ENCODE results near the gene KRT5.
"Not testable (repeated sequence)": the region's sequence is repeated elsewhere in the genome, so short reads cannot be mapped to it uniquely, and the experiment has no call there.

KRT5 gene

DNA sequence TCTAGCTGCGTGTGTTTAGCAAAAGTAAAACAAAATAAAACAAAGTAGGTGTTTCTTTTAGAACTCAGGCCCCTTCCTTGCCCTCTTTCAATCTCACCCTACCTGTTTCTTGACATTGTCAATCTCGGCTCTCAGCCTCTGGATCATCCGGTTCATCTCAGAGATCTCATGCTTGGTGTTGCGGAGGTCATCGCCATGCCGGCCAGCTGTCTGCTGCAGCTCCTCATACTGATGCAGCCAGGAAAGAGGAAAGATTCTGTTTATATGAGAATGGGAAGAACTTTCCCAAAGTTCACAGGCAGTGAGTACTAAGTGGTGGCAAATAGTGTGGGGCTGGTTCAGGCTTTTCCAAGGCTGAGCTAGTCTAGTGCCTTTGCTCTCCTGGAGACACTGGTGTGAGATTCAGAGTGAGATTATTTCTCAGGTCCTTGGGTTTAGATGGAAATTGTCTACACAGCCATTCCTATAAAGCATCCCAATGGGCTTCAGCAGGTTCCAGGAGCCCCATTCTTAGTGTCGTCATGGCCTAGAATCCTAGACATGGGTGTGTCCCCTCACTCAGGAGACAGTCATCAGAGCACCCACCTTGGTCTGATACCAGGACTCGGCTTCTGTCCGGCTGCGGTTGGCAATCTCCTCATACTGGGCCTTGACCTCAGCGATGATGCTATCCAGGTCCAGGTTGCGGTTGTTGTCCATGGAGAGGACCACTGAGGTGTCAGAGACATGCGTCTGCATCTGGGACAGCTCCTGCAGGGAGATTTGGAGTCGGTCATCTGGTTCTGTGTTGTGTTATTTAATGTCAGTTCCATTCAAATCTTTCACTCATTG is 3.0 kb downstream of the KRT5 start:
- no peak for TF ChIP-seq POLR2AphosphoS5 (IDR thresholded peaks at IDR 0.05; ENCODE audit: low read depth, low read length)
- TF ChIP-seq TAF1 (IDR thresholded peaks at IDR 0.05; ENCODE audit: borderline replicate concordance, low read depth, low read length) = no peak
- no peak for TF ChIP-seq POLR2A (IDR thresholded peaks at IDR 0.05; ENCODE audit: low read depth, low read length)
- no peak for FAIRE-seq
- no peak for DNase-seq (ENCODE audit: insufficient read length)

- FAIRE-seq = no peak
- TF ChIP-seq POLR2A (IDR thresholded peaks at IDR 0.05; ENCODE audit: low read depth, low read length) (no peak), TAF1 (IDR thresholded peaks at IDR 0.05; ENCODE audit: borderline replicate concordance, low read depth, low read length) (no peak), POLR2AphosphoS5 (IDR thresholded peaks at IDR 0.05; ENCODE audit: low read depth, low read length) (no peak)
- no peak for DNase-seq (ENCODE audit: insufficient read length)
Measured at GRCh38 chr12:52515927-52516831, 4.0 kb downstream of the KRT5 start.

DNA sequence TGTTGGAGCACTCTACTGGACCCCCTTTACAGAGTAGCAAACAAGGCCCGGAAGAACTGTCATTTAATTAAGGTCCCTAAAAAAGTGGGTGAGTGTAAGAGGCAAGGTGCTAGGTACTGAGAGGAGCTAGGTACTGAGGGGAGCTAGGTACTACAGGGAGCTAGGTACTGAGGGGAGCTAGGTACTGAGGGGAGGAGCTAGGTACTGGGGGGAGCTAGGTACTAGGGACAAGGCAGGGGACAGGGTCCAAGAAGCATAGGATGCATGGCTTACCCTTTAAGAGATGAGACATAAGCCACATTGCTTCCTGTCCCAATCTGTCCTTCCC is 4.9 kb downstream of the KRT5 start:
- FAIRE-seq (no peak), DNase-seq (ENCODE audit: insufficient read length) (no peak)
- TF ChIP-seq POLR2AphosphoS5 (IDR thresholded peaks at IDR 0.05; ENCODE audit: low read depth, low read length) (no peak), TAF1 (IDR thresholded peaks at IDR 0.05; ENCODE audit: borderline replicate concordance, low read depth, low read length) (no peak), POLR2A (IDR thresholded peaks at IDR 0.05; ENCODE audit: low read depth, low read length) (no peak)

DNA sequence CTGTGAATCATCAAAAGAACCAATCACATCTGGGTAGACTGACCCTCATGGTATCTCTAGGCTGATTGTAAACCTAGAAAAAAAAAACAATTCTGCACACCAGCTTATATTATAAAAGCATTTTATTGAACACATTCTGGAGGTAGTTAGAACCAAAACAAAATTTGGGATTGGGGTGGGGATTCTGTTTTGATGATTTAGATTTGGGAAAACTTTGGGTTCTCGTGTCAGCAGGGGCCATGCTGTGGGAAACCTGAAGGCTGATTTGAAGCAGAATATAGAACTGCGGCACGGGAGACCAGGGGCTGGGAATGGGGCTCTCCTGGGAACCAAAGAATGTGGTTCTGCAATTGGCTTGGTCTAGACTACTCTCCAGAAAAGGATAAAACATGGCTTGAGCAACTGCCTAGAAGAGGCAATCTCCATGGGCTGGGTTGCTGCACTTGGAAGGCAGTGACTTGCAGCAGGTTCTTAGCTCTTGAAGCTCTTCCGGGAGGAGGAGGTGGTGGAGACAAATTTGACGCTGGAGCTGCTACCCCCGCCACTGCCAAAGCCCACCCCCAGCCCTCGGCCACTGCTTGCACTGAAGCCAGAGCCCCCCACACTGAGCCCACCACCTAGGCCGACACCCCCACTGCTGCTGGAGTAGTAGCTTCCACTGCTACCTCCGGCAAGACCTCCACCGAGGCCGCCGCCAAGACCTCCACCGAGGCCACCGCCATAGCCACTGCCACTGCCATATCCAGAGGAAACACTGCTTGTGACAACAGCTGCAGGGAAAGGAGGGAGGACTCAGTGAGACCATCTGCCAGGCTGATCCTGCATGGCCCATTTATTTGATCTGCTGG is 5.5 kb downstream of the KRT5 start:
- TF ChIP-seq POLR2AphosphoS5 (IDR thresholded peaks at IDR 0.05; ENCODE audit: low read depth, low read length) = no peak
- TF ChIP-seq POLR2A (IDR thresholded peaks at IDR 0.05; ENCODE audit: low read depth, low read length) = no peak
- TF ChIP-seq TAF1 (IDR thresholded peaks at IDR 0.05; ENCODE audit: borderline replicate concordance, low read depth, low read length) = no peak
- FAIRE-seq (no peak), DNase-seq (ENCODE audit: insufficient read length) (no peak)

- FAIRE-seq = no peak
- DNase-seq (ENCODE audit: insufficient read length) = no peak
- TF ChIP-seq TAF1 (IDR thresholded peaks at IDR 0.05; ENCODE audit: borderline replicate concordance, low read depth, low read length) (no peak), POLR2AphosphoS5 (IDR thresholded peaks at IDR 0.05; ENCODE audit: low read depth, low read length) (no peak)
Measured at GRCh38 chr12:52513736-52514135, 6.5 kb downstream of the KRT5 start.

DNA sequence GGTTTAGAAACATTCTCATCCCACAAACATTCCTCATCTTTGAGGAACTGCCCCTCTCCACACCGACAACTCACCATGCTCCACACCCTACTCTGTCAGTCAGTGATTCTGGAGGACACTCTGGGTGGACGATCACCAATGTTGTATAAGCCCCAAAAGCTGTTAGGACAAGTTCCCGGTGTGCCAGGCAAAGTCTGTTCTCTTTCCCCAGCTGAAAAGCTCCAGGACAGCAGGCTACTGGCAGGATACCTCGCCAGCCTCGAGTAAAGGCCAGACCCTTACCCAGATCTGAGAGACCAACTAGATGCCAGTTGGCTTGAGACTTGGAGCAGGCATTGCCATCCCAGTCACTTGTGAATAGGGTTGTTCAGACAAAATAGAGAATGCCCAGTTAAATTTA is 12.0 kb downstream of the KRT5 start:
- FAIRE-seq (no peak), DNase-seq (ENCODE audit: insufficient read length) (no peak)
- TF ChIP-seq TAF1 (IDR thresholded peaks at IDR 0.05; ENCODE audit: borderline replicate concordance, low read depth, low read length) = no peak

- TF ChIP-seq POLR2AphosphoS5 (IDR thresholded peaks at IDR 0.05; ENCODE audit: low read depth, low read length) (no peak), POLR2A (IDR thresholded peaks at IDR 0.05; ENCODE audit: low read depth, low read length) (no peak), TAF1 (IDR thresholded peaks at IDR 0.05; ENCODE audit: borderline replicate concordance, low read depth, low read length) (no peak)
- FAIRE-seq = no peak
- no peak for DNase-seq (ENCODE audit: insufficient read length)
Measured at GRCh38 chr12:52506858-52507715, 13.1 kb downstream of the KRT5 start.

GRCh38 chr12:52502877-52503276 is 17.3 kb downstream of the KRT5 start:
- FAIRE-seq (no peak), DNase-seq (ENCODE audit: insufficient read length) (no peak)
- TF ChIP-seq POLR2A (IDR thresholded peaks at IDR 0.05; ENCODE audit: low read depth, low read length) (no peak), POLR2AphosphoS5 (IDR thresholded peaks at IDR 0.05; ENCODE audit: low read depth, low read length) (no peak)

DNA sequence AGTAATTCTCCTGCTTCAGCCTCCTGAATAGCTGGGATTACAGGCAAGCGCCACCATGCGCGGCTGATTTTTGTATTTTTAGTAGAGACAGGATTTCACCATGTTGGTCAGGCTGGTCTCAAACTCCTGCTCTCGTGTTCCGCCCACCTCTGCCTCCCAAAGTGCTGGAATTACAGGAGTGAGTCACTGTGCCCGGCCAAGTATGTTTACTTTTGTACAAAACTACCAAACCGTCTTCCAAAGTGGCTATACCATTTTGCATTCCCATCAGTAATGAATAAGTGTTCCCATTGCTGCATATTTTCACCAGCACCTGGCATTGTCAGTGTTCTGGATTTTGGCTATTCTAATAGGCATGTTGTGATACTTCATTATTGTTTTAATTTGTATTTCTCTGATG is 18.7 kb downstream of the KRT5 start:
- FAIRE-seq = no peak
- no peak for DNase-seq (ENCODE audit: insufficient read length)

GRCh38 chr12:52500574-52500973 is 19.6 kb downstream of the KRT5 start:
- DNase-seq (ENCODE audit: insufficient read length); FAIRE-seq: not testable (repeated sequence)

More for the DNA sequence above, 18.7 kb downstream of the KRT5 start:
- TF ChIP-seq TAF1 (IDR thresholded peaks at IDR 0.05; ENCODE audit: borderline replicate concordance, low read depth, low read length) = no peak
- TF ChIP-seq POLR2A (IDR thresholded peaks at IDR 0.05; ENCODE audit: low read depth, low read length) = no peak
- TF ChIP-seq POLR2AphosphoS5 (IDR thresholded peaks at IDR 0.05; ENCODE audit: low read depth, low read length) = no peak

All from GM12892 (cell line).